ENCODE data around the gene ABCA7.

DNA sequence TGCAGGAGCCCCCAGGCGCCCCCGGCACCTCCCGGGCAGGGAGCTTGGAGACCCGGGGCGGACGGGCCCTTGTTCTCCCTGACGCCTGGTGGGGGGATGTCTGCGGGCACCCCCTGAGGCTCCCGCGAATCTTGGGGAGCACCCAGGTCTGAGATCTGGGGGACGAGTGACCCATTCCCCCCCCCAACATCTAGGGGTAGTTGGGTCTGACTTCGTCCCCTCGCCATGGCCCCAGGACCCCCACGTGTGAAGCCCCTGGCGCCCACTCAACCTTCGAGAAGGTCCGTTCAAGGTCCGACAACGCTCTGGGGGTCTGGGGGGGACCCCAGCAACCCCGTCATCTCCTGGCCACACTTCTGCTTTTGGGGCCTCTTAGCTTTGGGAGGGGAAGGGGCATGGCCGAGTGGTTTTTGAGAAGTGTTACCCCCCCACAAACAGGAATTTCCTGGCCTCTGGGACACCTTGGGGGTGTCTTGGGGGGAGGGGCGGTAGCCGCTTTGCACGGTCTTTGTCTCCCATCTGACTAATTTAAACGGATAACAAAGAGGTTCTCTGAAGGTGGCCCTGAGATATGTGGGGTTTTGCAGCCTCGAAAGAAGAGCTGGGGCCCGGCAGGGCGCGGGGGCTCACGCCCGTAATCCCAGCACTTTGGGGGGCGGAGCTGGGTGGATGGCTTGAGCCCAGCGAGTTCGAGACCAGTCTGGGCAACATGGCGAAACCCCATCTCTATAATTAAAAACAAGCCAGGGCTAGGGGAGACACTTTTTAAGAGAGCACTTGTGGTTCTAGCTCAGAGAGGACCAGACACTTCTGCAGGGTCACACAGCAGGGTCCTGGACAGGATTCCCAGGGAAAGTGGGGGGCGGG, 12.9 kb upstream of the ABCA7 start:
- no peak for TF ChIP-seq ATF1 (CRISPR knock-in tag; IDR thresholded peaks at IDR 0.05)
- TF ChIP-seq, protein P1, sequence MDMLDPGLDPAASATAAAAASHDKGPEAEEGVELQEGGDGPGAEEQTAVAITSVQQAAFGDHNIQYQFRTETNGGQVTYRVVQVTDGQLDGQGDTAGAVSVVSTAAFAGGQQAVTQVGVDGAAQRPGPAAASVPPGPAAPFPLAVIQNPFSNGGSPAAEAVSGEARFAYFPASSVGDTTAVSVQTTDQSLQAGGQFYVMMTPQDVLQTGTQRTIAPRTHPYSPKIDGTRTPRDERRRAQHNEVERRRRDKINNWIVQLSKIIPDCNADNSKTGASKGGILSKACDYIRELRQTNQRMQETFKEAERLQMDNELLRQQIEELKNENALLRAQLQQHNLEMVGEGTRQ (CRISPR knock-in tag; IDR thresholded peaks at IDR 0.05) = no peak
- no peak for TF ChIP-seq ZNF232 (CRISPR knock-in tag; IDR thresholded peaks at IDR 0.05)
- no peak for TF ChIP-seq ETV6 (CRISPR knock-in tag; IDR thresholded peaks at IDR 0.05)
- no peak for TF ChIP-seq SP1 (CRISPR knock-in tag; conservative IDR thresholded peaks at IDR 0.05)
- no peak for TF ChIP-seq RELA (CRISPR knock-in tag; IDR thresholded peaks at IDR 0.05; ENCODE audit: borderline replicate concordance)
- no peak for TF ChIP-seq NR2C2 (CRISPR knock-in tag; IDR thresholded peaks at IDR 0.05)
- TF ChIP-seq, protein P2, sequence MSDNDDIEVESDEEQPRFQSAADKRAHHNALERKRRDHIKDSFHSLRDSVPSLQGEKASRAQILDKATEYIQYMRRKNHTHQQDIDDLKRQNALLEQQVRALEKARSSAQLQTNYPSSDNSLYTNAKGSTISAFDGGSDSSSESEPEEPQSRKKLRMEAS (CRISPR knock-in tag; IDR thresholded peaks at IDR 0.05) = no peak
- TF ChIP-seq GABPB1 (CRISPR knock-in tag; IDR thresholded peaks at IDR 0.05) = no peak
- TF ChIP-seq TEAD4 (CRISPR knock-in tag; IDR thresholded peaks at IDR 0.05) = 0 out of 2 replicates have a peak, but pooled peaks have one; percentile 10
- TF ChIP-seq, protein P3, sequence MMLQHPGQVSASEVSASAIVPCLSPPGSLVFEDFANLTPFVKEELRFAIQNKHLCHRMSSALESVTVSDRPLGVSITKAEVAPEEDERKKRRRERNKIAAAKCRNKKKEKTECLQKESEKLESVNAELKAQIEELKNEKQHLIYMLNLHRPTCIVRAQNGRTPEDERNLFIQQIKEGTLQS (CRISPR knock-in tag; conservative IDR thresholded peaks at IDR 0.05) = no peak
- TF ChIP-seq, protein P4, sequence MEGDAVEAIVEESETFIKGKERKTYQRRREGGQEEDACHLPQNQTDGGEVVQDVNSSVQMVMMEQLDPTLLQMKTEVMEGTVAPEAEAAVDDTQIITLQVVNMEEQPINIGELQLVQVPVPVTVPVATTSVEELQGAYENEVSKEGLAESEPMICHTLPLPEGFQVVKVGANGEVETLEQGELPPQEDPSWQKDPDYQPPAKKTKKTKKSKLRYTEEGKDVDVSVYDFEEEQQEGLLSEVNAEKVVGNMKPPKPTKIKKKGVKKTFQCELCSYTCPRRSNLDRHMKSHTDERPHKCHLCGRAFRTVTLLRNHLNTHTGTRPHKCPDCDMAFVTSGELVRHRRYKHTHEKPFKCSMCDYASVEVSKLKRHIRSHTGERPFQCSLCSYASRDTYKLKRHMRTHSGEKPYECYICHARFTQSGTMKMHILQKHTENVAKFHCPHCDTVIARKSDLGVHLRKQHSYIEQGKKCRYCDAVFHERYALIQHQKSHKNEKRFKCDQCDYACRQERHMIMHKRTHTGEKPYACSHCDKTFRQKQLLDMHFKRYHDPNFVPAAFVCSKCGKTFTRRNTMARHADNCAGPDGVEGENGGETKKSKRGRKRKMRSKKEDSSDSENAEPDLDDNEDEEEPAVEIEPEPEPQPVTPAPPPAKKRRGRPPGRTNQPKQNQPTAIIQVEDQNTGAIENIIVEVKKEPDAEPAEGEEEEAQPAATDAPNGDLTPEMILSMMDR (IDR thresholded peaks at IDR 0.05) = no peak
- 0 out of 2 replicates have a peak, but pooled peaks have one; percentile 26 for TF ChIP-seq PRRX2 (CRISPR knock-in tag; IDR thresholded peaks at IDR 0.05)
- no peak for TF ChIP-seq ZNF317 (CRISPR knock-in tag; IDR thresholded peaks at IDR 0.05; ENCODE audit: borderline replicate concordance, low read depth)
